ENCODE measurements around the gene TEX2.

DNA sequence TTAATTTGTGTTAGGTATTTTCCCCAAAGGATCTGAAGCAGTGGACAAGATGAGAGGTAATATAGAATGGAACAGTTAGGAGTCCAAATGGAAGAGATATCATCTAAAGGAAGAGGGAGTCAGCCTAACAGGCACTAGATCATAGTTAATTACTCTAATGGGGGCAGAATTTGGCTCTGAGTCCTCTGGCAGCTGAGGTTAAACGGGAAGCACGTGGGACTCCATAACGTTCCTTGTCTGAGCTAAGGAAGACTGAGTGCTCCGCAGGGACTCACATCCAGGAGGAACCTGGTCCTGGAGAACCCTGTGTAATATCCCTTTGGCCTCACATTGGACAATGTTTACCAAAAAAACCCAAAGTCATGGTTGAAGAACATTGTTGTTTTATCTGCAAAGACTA lies 46.6 kb upstream of the TEX2 start:
- TF ChIP-seq, protein P1, sequence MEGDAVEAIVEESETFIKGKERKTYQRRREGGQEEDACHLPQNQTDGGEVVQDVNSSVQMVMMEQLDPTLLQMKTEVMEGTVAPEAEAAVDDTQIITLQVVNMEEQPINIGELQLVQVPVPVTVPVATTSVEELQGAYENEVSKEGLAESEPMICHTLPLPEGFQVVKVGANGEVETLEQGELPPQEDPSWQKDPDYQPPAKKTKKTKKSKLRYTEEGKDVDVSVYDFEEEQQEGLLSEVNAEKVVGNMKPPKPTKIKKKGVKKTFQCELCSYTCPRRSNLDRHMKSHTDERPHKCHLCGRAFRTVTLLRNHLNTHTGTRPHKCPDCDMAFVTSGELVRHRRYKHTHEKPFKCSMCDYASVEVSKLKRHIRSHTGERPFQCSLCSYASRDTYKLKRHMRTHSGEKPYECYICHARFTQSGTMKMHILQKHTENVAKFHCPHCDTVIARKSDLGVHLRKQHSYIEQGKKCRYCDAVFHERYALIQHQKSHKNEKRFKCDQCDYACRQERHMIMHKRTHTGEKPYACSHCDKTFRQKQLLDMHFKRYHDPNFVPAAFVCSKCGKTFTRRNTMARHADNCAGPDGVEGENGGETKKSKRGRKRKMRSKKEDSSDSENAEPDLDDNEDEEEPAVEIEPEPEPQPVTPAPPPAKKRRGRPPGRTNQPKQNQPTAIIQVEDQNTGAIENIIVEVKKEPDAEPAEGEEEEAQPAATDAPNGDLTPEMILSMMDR (IDR thresholded peaks at IDR 0.05): no peak
- TF ChIP-seq ZMAT4 (CRISPR knock-in tag; IDR thresholded peaks at IDR 0.05) (no peak), FOXK1 (CRISPR knock-in tag; IDR thresholded peaks at IDR 0.05) (no peak), JUN (CRISPR knock-in tag; IDR thresholded peaks at IDR 0.05) (no peak), SP1 (CRISPR knock-in tag; conservative IDR thresholded peaks at IDR 0.05) (no peak), FOXP4 (CRISPR knock-in tag; IDR thresholded peaks at IDR 0.05) (no peak), TP53 (CRISPR knock-in tag; IDR thresholded peaks at IDR 0.05) (no peak), NR1H2 (CRISPR knock-in tag; IDR thresholded peaks at IDR 0.05) (no peak), ZNF138 (CRISPR knock-in tag; conservative IDR thresholded peaks at IDR 0.05) (no peak), MLX (CRISPR knock-in tag; IDR thresholded peaks at IDR 0.05) (no peak), E2F1 (CRISPR knock-in tag; IDR thresholded peaks at IDR 0.05) (no peak), GABPB1 (CRISPR knock-in tag; IDR thresholded peaks at IDR 0.05) (no peak)
- TF ChIP-seq, protein P2, sequence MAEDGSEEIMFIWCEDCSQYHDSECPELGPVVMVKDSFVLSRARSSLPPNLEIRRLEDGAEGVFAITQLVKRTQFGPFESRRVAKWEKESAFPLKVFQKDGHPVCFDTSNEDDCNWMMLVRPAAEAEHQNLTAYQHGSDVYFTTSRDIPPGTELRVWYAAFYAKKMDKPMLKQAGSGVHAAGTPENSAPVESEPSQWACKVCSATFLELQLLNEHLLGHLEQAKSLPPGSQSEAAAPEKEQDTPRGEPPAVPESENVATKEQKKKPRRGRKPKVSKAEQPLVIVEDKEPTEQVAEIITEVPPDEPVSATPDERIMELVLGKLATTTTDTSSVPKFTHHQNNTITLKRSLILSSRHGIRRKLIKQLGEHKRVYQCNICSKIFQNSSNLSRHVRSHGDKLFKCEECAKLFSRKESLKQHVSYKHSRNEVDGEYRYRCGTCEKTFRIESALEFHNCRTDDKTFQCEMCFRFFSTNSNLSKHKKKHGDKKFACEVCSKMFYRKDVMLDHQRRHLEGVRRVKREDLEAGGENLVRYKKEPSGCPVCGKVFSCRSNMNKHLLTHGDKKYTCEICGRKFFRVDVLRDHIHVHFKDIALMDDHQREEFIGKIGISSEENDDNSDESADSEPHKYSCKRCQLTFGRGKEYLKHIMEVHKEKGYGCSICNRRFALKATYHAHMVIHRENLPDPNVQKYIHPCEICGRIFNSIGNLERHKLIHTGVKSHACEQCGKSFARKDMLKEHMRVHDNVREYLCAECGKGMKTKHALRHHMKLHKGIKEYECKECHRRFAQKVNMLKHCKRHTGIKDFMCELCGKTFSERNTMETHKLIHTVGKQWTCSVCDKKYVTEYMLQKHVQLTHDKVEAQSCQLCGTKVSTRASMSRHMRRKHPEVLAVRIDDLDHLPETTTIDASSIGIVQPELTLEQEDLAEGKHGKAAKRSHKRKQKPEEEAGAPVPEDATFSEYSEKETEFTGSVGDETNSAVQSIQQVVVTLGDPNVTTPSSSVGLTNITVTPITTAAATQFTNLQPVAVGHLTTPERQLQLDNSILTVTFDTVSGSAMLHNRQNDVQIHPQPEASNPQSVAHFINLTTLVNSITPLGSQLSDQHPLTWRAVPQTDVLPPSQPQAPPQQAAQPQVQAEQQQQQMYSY (CRISPR knock-in tag; IDR thresholded peaks at IDR 0.05): no peak
- TF ChIP-seq, protein P3, sequence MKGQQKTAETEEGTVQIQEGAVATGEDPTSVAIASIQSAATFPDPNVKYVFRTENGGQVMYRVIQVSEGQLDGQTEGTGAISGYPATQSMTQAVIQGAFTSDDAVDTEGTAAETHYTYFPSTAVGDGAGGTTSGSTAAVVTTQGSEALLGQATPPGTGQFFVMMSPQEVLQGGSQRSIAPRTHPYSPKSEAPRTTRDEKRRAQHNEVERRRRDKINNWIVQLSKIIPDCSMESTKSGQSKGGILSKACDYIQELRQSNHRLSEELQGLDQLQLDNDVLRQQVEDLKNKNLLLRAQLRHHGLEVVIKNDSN (CRISPR knock-in tag; IDR thresholded peaks at IDR 0.05): no peak

Measured in WTC11 (cell line).